GM06990 (cell line): Measurements from ENCODE around the gene GSX1.

Source experiments
- DNase-seq: peaks from one replicate; pipeline ENCODE4 v3.0.0-alpha.2; 2011; ENCODE audit not compliant: insufficient read length; ENCODE audit errors: extremely low read depth
- H3K27me3 ChIP-seq: replicated peaks from 2 replicates; pipeline ENCODE4 v1.6.0; 2011; ENCODE audit warnings: low read length; ENCODE audit not compliant: control insufficient read depth, insufficient read depth
- H3K36me3 ChIP-seq: 2 replicates; pipeline ENCODE4 v1.5.1; 2011; ENCODE audit warnings: low read length; ENCODE audit not compliant: control insufficient read depth, insufficient read depth
- H3K4me3 ChIP-seq: replicated peaks from 2 replicates; pipeline ENCODE4 v1.5.1; 2011; ENCODE audit warnings: low read depth, mild to moderate bottlenecking, control low read depth, low read length
- CTCF ChIP-seq: IDR thresholded peaks from 2 replicates; pipeline ENCODE4 v1.5.1; 2011; ENCODE audit warnings: low read length, control low read depth, mild to moderate bottlenecking, inconsistent platforms; ENCODE audit not compliant: insufficient read depth, poor library complexity, severe bottlenecking

Gene GSX1

GRCh38 chr13:27835799-27836198, 43.5 kb downstream of the GSX1 start:
- Histone ChIP-seq H3K27me3 (no peaks in the 10 kb centered on the region), H3K4me3 (no peak overlapping the region), H3K36me3 (no peaks in the 10 kb centered on the region)
- DNase-seq: no peak
- no peak for TF ChIP-seq CTCF

DNA sequence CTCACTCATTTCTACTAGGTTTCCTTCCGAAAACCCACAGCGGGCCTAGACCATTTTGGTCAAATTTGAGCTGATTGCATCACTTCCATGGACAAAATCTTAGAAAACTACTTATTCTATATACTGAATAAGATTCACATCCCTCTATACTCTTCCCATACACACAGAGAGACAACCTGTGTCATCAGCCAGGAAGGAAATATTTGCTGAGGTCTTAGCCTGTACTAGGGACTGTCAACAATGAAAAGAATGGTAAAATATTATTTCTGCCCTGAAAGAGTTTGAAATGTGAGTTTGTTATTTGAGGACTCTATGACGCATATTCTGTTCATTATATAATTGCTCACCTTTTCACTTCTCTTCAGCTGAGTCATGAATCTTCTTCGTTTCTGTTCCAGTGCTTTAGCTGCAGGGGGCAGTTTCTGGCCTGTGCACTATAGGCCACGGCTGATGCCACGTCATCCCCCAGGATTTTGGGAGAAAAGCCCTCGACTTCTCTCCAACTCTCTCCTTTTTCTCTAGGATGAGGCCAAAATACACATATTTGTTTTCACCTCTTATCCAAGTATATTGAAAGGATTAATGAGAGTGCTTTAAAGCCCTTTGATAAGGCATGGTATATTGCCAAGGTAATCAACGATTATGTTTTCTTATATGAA, 47.7 kb downstream of the GSX1 start:
- Histone ChIP-seq H3K27me3 (no peaks in the 10 kb centered on the region), H3K36me3 (no peaks in the 10 kb centered on the region), H3K4me3 (no peak overlapping the region)
- no peak for DNase-seq
- no peak for TF ChIP-seq CTCF

GRCh38 chr13:27842571-27842970, 50.3 kb downstream of the GSX1 start:
- H3K36me3 ChIP-seq: no peaks in the 10 kb centered on the region
- no peak for DNase-seq
- no peaks in the 10 kb centered on the region for H3K27me3 ChIP-seq
- no peak for TF ChIP-seq CTCF
- no peak overlapping the region for H3K4me3 ChIP-seq
